ENCODE data around the gene CDH23.

- TF ChIP-seq ZFP30 (CRISPR knock-in tag; IDR thresholded peaks at IDR 0.05) (no peak), ZNF8 (CRISPR knock-in tag; IDR thresholded peaks at IDR 0.05) (no peak), TCF4 (CRISPR knock-in tag; IDR thresholded peaks at IDR 0.05; ENCODE audit: borderline replicate concordance) (no peak)
Measured at GRCh38 chr10:71658467-71658745, 261.7 kb downstream of the CDH23 start.
